BE2C (cell line): Measurements from ENCODE around the gene ETV6.

ENCODE experiments used
- DNase-seq: peaks from one replicate; pipeline ENCODE4 v3.0.0-alpha.2; 2020
- H3K27me3 ChIP-seq: fragments of 250-450 bp; sonication (Bioruptor Pico); 2 replicates; pipeline ENCODE4 v1.5.1; 2020; ENCODE audit warnings: mild to moderate bottlenecking
- H3K36me3 ChIP-seq: fragments of 250-450 bp; sonication (Bioruptor Pico); 2 replicates; pipeline ENCODE4 v1.5.1; 2020; ENCODE audit warnings: mild to moderate bottlenecking
- H3K4me1 ChIP-seq: fragments of 250-450 bp; sonication (Bioruptor Pico); 2 replicates; pipeline ENCODE4 v1.5.1; 2020
- H3K4me3 ChIP-seq: 2 replicates; pipeline ENCODE4 v1.5.1; 2011; ENCODE audit warnings: low read depth, low read length
- H3K9me3 ChIP-seq: fragments of 250-450 bp; sonication (Bioruptor Pico); 2 replicates; pipeline ENCODE4 v1.5.1; 2020
- TF ChIP-seq, protein P1 (sequence below): IDR thresholded peaks from 2 replicates; pipeline ENCODE4 v1.5.1; 2012; ENCODE audit warnings: mild to moderate bottlenecking, low read depth, low read length

ETV6 gene

DNA sequence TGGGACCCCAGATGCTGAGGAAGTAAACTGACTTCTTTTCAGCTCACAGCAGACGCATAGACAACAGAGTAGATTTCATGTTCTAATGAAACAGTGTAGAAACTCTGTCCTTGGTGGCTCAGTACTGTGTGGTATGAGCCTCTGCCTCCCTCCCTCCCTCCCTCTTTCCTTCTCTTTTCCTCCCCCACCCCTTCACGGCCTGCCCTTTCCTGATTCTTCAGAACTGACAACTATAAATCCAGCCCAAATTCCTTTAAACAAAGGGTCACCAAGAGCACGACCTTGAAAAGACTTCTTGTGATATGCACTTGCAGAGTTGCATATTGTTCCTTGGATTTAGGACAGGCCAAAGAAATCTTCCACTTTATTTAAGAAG lies 164.0 kb downstream of the ETV6 start:
- H3K27me3 ChIP-seq, result no peaks in the 10 kb centered on the region
- H3K4me3 ChIP-seq, result peak overlapping the region; percentile 39
- no peaks in the 10 kb centered on the region for H3K36me3 ChIP-seq
- no peaks in the 10 kb centered on the region for H3K9me3 ChIP-seq
- DNase-seq, result no peak
- peaks cover 7% of the 10 kb centered on the region for H3K4me1 ChIP-seq
- TF ChIP-seq, protein P1, sequence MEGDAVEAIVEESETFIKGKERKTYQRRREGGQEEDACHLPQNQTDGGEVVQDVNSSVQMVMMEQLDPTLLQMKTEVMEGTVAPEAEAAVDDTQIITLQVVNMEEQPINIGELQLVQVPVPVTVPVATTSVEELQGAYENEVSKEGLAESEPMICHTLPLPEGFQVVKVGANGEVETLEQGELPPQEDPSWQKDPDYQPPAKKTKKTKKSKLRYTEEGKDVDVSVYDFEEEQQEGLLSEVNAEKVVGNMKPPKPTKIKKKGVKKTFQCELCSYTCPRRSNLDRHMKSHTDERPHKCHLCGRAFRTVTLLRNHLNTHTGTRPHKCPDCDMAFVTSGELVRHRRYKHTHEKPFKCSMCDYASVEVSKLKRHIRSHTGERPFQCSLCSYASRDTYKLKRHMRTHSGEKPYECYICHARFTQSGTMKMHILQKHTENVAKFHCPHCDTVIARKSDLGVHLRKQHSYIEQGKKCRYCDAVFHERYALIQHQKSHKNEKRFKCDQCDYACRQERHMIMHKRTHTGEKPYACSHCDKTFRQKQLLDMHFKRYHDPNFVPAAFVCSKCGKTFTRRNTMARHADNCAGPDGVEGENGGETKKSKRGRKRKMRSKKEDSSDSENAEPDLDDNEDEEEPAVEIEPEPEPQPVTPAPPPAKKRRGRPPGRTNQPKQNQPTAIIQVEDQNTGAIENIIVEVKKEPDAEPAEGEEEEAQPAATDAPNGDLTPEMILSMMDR, result no peak

DNA sequence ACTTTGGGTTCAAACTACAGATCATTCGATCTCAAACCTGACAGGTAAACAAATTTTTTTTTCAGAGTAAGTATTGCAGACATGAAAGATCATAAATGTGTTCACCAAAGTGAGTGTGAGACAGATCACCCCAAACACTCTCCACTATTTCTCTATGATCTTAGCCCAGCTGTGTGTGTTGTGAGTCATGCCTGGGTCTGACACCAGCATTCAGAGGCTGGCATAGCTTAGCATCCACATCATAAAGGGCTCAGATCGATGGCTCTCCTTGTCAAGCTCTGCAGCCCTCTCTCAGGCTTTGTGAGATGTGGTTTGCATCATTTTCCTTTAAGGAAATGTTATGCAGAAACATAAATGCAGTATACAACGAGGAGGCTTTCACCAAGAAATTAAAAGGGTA lies 164.9 kb downstream of the ETV6 start:
- DNase-seq, result no peak
- TF ChIP-seq, protein P1, result no peak
- Histone ChIP-seq H3K4me1 (peaks cover 7% of the 10 kb centered on the region), H3K27me3 (no peaks in the 10 kb centered on the region), H3K4me3 (no peak overlapping the region), H3K36me3 (no peaks in the 10 kb centered on the region), H3K9me3 (no peaks in the 10 kb centered on the region)

DNA sequence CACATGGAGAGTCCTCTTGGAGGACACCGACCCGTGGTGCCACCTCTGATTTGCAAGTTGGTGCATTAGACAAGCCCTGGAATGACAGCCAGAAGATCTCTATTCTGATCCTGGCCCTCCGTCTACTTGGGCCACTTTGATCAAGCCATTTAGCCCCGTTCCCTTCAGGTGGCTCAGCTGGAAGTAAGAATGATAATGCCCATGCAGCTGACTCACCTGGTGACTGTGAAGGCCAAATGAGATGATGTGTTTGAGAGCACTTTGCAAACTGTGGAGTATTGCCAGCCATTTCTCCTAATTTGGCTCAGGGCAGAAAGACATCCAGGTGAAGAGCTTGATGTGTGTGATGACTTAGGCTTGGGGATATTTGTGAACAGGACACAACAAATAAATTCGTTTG lies 165.9 kb downstream of the ETV6 start:
- Histone ChIP-seq H3K4me1 (peaks cover 7% of the 10 kb centered on the region), H3K36me3 (no peaks in the 10 kb centered on the region)
- DNase-seq, result no peak

DNA sequence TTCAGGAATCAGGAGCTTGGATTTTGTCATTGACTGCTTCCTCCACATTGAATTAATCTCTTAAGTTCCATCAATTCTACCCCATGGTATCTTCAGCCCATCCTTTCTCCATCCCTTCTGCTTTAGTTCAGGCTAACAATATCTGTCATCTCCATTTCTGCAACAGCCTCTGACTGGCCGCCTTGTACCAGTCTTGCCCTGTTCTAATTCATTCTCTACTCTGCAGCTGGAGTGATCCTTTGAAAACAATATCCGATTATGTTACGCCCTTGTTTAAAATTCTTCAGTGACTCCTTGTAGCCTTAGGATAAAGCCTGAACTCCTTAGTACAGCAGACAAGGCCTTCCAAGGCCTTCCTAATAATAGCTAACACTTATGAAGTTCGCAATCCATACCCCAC lies 170.2 kb downstream of the ETV6 start:
- no peaks in the 10 kb centered on the region for H3K4me1 ChIP-seq
- H3K4me3 ChIP-seq, result no peak overlapping the region
- no peaks in the 10 kb centered on the region for H3K27me3 ChIP-seq
- H3K36me3 ChIP-seq, result no peaks in the 10 kb centered on the region
- TF ChIP-seq, protein P1, result no peak
- no peak for DNase-seq
- H3K9me3 ChIP-seq, result no peaks in the 10 kb centered on the region

More for the DNA sequence above, 165.9 kb downstream of the ETV6 start:
- Histone ChIP-seq H3K4me3 (no peak overlapping the region), H3K9me3 (no peaks in the 10 kb centered on the region), H3K27me3 (no peaks in the 10 kb centered on the region)
- TF ChIP-seq, protein P1, result no peak

DNA sequence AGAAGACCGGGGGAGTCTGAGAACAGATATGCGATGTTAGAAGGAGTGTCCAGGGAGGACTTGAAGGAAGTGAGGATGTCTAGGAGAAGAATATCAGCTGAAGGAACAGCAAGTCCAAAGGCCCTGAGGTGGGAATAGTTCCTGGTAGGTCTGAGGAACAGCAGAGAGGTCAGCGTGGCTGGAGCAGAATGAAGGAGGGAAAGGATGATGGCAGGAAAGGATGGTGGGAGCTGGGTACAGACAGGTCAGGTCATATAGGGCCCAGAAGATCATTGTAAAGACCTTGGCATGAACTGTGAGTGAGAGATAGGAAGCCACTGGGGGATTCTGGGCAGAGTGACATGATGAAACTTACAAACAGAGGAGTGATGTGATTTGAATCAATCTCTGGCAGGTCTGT lies 171.0 kb downstream of the ETV6 start:
- H3K27me3 ChIP-seq, result no peaks in the 10 kb centered on the region
- TF ChIP-seq, protein P1, result no peak
- DNase-seq, result no peak

DNA sequence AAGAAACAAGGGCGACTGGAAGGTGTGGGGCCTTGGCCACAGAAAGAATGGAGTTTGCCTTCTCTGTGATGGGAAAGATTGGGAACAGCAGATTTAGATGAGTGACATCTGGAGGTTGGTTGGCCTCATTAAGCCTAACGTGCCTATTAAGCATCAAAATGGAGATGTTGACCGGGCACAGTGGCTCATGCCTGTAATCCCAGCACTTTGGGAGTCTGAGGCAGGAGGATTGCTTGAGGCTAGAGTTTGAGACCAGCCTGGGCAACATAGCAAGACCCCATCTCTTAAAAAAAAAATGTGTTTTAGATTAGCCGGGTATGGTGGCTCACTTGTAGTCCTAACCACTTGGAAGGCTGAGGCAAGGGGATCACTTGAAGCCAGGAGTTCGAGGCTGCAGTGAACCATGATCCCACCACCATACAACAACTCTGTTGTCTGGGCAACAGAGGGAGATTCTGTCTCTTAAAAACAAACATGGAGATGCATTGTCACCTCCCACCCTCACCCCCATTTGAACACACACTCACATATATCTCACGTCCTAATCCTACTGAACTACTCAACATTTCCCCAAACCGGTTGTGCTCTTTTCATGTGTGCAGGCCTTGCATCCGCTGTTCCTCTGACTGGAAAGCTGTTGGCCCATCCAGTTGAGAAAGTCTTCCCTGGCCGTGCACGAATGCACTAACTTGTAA lies 172.1 kb downstream of the ETV6 start:
- Histone ChIP-seq H3K9me3 (no peaks in the 10 kb centered on the region), H3K4me3 (no peak overlapping the region), H3K27me3 (no peaks in the 10 kb centered on the region), H3K36me3 (no peaks in the 10 kb centered on the region), H3K4me1 (no peaks in the 10 kb centered on the region)
- no peak for DNase-seq
- TF ChIP-seq, protein P1, result no peak

More for the DNA sequence above, 171.0 kb downstream of the ETV6 start:
- no peaks in the 10 kb centered on the region for H3K9me3 ChIP-seq
- H3K4me1 ChIP-seq, result no peaks in the 10 kb centered on the region
- no peaks in the 10 kb centered on the region for H3K36me3 ChIP-seq
- H3K4me3 ChIP-seq, result no peak overlapping the region
